H9 (cell line): ENCODE data around the gene MUSTN1. TPM values are rescaled to one million over a fixed set of nuclear protein-coding genes. Genes with fewer than 3 reads are reported as not detected.

Experiments
- DNase-seq: peaks from one replicate; pipeline ENCODE4 v3.0.0-alpha.2; 2017
- H2AFZ ChIP-seq: one replicate; pipeline ENCODE4 v1.6.1; 2013; ENCODE audit warnings: mild to moderate bottlenecking, low read length, control low read depth, moderate library complexity
- H2AK5ac ChIP-seq: 2 replicates; pipeline ENCODE4 v1.6.1; 2013; ENCODE audit warnings: low read length, control low read depth, mixed read lengths; ENCODE audit not compliant: insufficient read length
- H2BK120ac ChIP-seq: one replicate; pipeline ENCODE4 v1.6.1; 2013; ENCODE audit warnings: low read depth, mild to moderate bottlenecking, low read length, control low read depth, inconsistent platforms; ENCODE audit not compliant: poor library complexity, severe bottlenecking
- H2BK12ac ChIP-seq: 2 replicates; pipeline ENCODE4 v1.6.1; 2013; ENCODE audit warnings: low read length, control low read depth, mixed read lengths, low read depth; ENCODE audit not compliant: insufficient read length
- H2BK15ac ChIP-seq: 2 replicates; pipeline ENCODE4 v1.6.1; 2013; ENCODE audit warnings: low read depth, low read length, control low read depth
- H2BK20ac ChIP-seq: one replicate; pipeline ENCODE4 v1.6.1; 2013; ENCODE audit warnings: low read depth, mild to moderate bottlenecking, low read length, control low read depth, inconsistent platforms; ENCODE audit not compliant: poor library complexity, severe bottlenecking
- H2BK5ac ChIP-seq: 2 replicates; pipeline ENCODE4 v1.6.1; 2013; ENCODE audit warnings: low read length, control low read depth, mixed read lengths; ENCODE audit not compliant: insufficient read length
- H3K14ac ChIP-seq: 2 replicates; pipeline ENCODE4 v1.6.1; 2013; ENCODE audit warnings: low read length, control low read depth; ENCODE audit not compliant: insufficient read depth
- H3K18ac ChIP-seq: 2 replicates; pipeline ENCODE4 v1.6.1; 2013; ENCODE audit warnings: low read depth, mild to moderate bottlenecking, mixed read lengths, low read length, control low read depth; ENCODE audit not compliant: insufficient read length
- H3K23ac ChIP-seq: 2 replicates; pipeline ENCODE4 v1.6.1; 2013; ENCODE audit warnings: low read length, control low read depth, mixed read lengths, low read depth; ENCODE audit not compliant: insufficient read length
- H3K23me2 ChIP-seq: 2 replicates; pipeline ENCODE4 v1.6.1; 2013; ENCODE audit warnings: low read depth, mild to moderate bottlenecking, mixed read lengths, low read length, control low read depth; ENCODE audit not compliant: insufficient read length, poor library complexity, severe bottlenecking
- H3K27ac ChIP-seq: 2 replicates; pipeline ENCODE4 v1.5.1; 2013; ENCODE audit warnings: low read length, control low read depth, mixed read lengths, low read depth; ENCODE audit not compliant: insufficient read length
- H3K27me3 ChIP-seq: 2 replicates; pipeline ENCODE4 v1.6.1; 2013; ENCODE audit warnings: low read length, control low read depth, inconsistent platforms; ENCODE audit not compliant: insufficient read depth
- H3K4ac ChIP-seq: 2 replicates; pipeline ENCODE4 v1.6.1; 2013; ENCODE audit warnings: low read depth, mild to moderate bottlenecking, control low read depth, inconsistent platforms, low read length, moderate library complexity
- H3K4me1 ChIP-seq: 2 replicates; pipeline ENCODE4 v1.6.1; 2013; ENCODE audit warnings: low read length, control low read depth, inconsistent platforms; ENCODE audit not compliant: insufficient read depth
- H3K4me2 ChIP-seq: 2 replicates; pipeline ENCODE4 v1.6.1; 2013; ENCODE audit warnings: low read length, control low read depth, mixed read lengths; ENCODE audit not compliant: insufficient read length, insufficient read depth
- H3K56ac ChIP-seq: 2 replicates; pipeline ENCODE4 v1.6.1; 2013; ENCODE audit warnings: low read depth, mild to moderate bottlenecking, mixed read lengths, low read length, control low read depth; ENCODE audit not compliant: insufficient read length
- H3K79me1 ChIP-seq: 2 replicates; pipeline ENCODE4 v1.6.1; 2013; ENCODE audit warnings: low read depth, mild to moderate bottlenecking, moderate library complexity, low read length, control low read depth, inconsistent platforms; ENCODE audit not compliant: insufficient read depth, poor library complexity, severe bottlenecking
- H3K79me2 ChIP-seq: 2 replicates; pipeline ENCODE4 v1.6.1; 2013; ENCODE audit warnings: low read length, control low read depth, inconsistent platforms; ENCODE audit not compliant: insufficient read depth
- H3K9ac ChIP-seq: 2 replicates; pipeline ENCODE4 v1.6.1; 2013; ENCODE audit warnings: low read length, control low read depth, mixed read lengths; ENCODE audit not compliant: insufficient read length; ENCODE audit errors: extremely low read depth
- H3K9me3 ChIP-seq: one replicate; pipeline ENCODE4 v1.6.1; 2013; ENCODE audit warnings: low read depth, low read length, inconsistent platforms; ENCODE audit not compliant: control insufficient read depth
- H3T11ph ChIP-seq: one replicate; pipeline ENCODE4 v1.6.1; 2013; ENCODE audit warnings: mild to moderate bottlenecking, low read length, control low read depth, inconsistent platforms
- H4K20me1 ChIP-seq: one replicate; pipeline ENCODE4 v1.6.1; 2013; ENCODE audit not compliant: control insufficient read depth, insufficient read length, insufficient read depth
- H4K5ac ChIP-seq: 2 replicates; pipeline ENCODE4 v1.6.1; 2013; ENCODE audit warnings: low read depth, mild to moderate bottlenecking, mixed read lengths, low read length, control low read depth; ENCODE audit not compliant: insufficient read length
- H4K8ac ChIP-seq: replicated peaks from 2 replicates; pipeline ENCODE4 v1.6.1; 2013; ENCODE audit warnings: low read length, control low read depth, mixed read lengths, low read depth; ENCODE audit not compliant: insufficient read length
- H4K91ac ChIP-seq: 2 replicates; pipeline ENCODE4 v1.6.1; 2013; ENCODE audit warnings: low read depth, mild to moderate bottlenecking, moderate library complexity, mixed read lengths, low read length, control low read depth; ENCODE audit not compliant: insufficient read length
- H3K27ac Mint-ChIP-seq, 3 experiments: 2 replicates in 2 of 3; 3 replicates in 1 of 3; pipeline ENCODE4 v1.8.0; 2020 to 2021; ENCODE audit warnings: mixed read lengths in 3 of 3, mild to moderate bottlenecking in 1 of 3, moderate library complexity in 1 of 3
- H3K27me3 Mint-ChIP-seq: 2 replicates; pipeline ENCODE4 v1.8.0; 2021; ENCODE audit warnings: low read depth, mild to moderate bottlenecking, moderate library complexity, mixed read lengths
- H3K36me3 Mint-ChIP-seq, 3 experiments: 2 replicates in 2 of 3; 3 replicates in 1 of 3; pipeline ENCODE4 v1.8.0; 2020 to 2021; ENCODE audit warnings: low read depth in 3 of 3, mixed read lengths in 3 of 3; ENCODE audit not compliant: insufficient read depth in 1 of 3
- H3K4me1 Mint-ChIP-seq, 2 experiments: 2 replicates each; pipeline ENCODE4 v1.8.0; 2020; ENCODE audit warnings: mixed read lengths in 2 of 2
- H3K4me3 Mint-ChIP-seq, 2 experiments: 2 replicates in 1 of 2; 3 replicates in 1 of 2; pipeline ENCODE4 v1.8.0; 2020 to 2021; ENCODE audit warnings: mild to moderate bottlenecking in 2 of 2, mixed read lengths in 2 of 2, moderate library complexity in 1 of 2
- H3K9me3 Mint-ChIP-seq, 2 experiments: 2 replicates in 1 of 2; 3 replicates in 1 of 2; pipeline ENCODE4 v1.8.0; 2020; ENCODE audit warnings: mild to moderate bottlenecking in 2 of 2, mixed read lengths in 2 of 2, moderate library complexity in 1 of 2
- CTCF ChIP-seq: fragments of 200-600 bp; sonication (generic); conservative IDR thresholded peaks from 3 replicates; pipeline ENCODE4 v1.8.0; 2021; ENCODE audit warnings: antibody characterized with exemption, mild to moderate bottlenecking
- WGBS: extraction: QIAGEN DNeasy Blood & Tissue Kit; methylation state at CpG from one replicate; pipeline ENCODE4 v1.1.7; 2013; ENCODE audit warnings: missing lambda C conversion rate, low lambda C conversion rate, mixed read lengths; ENCODE audit not compliant: insufficient read length; ENCODE audit errors: extremely low coverage; 5-methylcytosine and 5-hydroxymethylcytosine counted together
- total RNA-seq: library from RNA; stranded (reverse); gene quantifications from 2 replicates; pipeline ENCODE4 v1.2.1, GENCODE V29; 2021

The MUSTN1 gene
- total RNA-seq, 1 experiment from 2014 or later = 0.72 TPM

- no peaks in the 10 kb centered on the region for H3K27me3 ChIP-seq
- H3T11ph ChIP-seq = no peak overlapping the region
- H2BK5ac ChIP-seq = no peak overlapping the region
- no peak overlapping the region for H3K4me2 ChIP-seq
- H3K9me3 Mint-ChIP-seq = no peaks in the 10 kb centered on the region
- no peak overlapping the region for H3K14ac ChIP-seq
- no peak overlapping the region for H2BK20ac ChIP-seq
- H3K36me3 Mint-ChIP-seq = peaks cover 0 to 10% (median 3%) of the 10 kb centered on the region in 3 experiments; a peak in 6 of 7 replicates
- H4K5ac ChIP-seq = no peak overlapping the region
- no peak overlapping the region for H4K91ac ChIP-seq
- no peak overlapping the region for H2BK12ac ChIP-seq
- peaks cover 0 to 11% of the 10 kb centered on the region in 2 experiments; a peak in 3 of 4 replicates for H3K4me1 Mint-ChIP-seq
- H3K27ac Mint-ChIP-seq = peak overlapping the region in 1 of 3 experiments; percentile 82; a peak in 2 of 7 replicates
- H3K23ac ChIP-seq = no peak overlapping the region
- H3K79me1 ChIP-seq = no peaks in the 10 kb centered on the region
- no peaks in the 10 kb centered on the region for H3K9me3 ChIP-seq
- no peak overlapping the region for H2BK120ac ChIP-seq
- no peak overlapping the region for H3K9ac ChIP-seq
- no peak overlapping the region for H3K56ac ChIP-seq
- H2AK5ac ChIP-seq = no peak overlapping the region
- no peaks in the 10 kb centered on the region for H3K4me1 ChIP-seq
- DNase-seq = no peak
- no peak overlapping the region for H3K4me3 Mint-ChIP-seq
- H3K27me3 Mint-ChIP-seq = no peaks in the 10 kb centered on the region
- no CpG with 5 or more reads among the region's 12 CpGs for WGBS
- no peak overlapping the region for H2BK15ac ChIP-seq
- no peaks in the 10 kb centered on the region for H3K79me2 ChIP-seq
- H3K23me2 ChIP-seq = no peaks in the 10 kb centered on the region
- no peak for TF ChIP-seq CTCF
- H2AFZ ChIP-seq = no peak overlapping the region
- H3K27ac ChIP-seq = no peak overlapping the region
- H4K8ac ChIP-seq = no peak overlapping the region
- H3K18ac ChIP-seq = no peak overlapping the region
- H3K4ac ChIP-seq = no peak overlapping the region
- no peaks in the 10 kb centered on the region for H4K20me1 ChIP-seq
Measured at GRCh38 chr3:52841211-52841980, 6.6 kb upstream of the MUSTN1 start.
